GM11168 (cell line): Measurements from ENCODE around the gene AK6.

Source experiments
- in situ Hi-C: fragments of 300-500 bp; cut with MboI; formaldehyde crosslinking; loops from one replicate; pipeline ENCODE4 v1.12.0; 2022; ENCODE audit warnings: low sequenced_read_pairs; ENCODE audit not compliant: unreplicated experiment

The AK6 gene

DNA sequence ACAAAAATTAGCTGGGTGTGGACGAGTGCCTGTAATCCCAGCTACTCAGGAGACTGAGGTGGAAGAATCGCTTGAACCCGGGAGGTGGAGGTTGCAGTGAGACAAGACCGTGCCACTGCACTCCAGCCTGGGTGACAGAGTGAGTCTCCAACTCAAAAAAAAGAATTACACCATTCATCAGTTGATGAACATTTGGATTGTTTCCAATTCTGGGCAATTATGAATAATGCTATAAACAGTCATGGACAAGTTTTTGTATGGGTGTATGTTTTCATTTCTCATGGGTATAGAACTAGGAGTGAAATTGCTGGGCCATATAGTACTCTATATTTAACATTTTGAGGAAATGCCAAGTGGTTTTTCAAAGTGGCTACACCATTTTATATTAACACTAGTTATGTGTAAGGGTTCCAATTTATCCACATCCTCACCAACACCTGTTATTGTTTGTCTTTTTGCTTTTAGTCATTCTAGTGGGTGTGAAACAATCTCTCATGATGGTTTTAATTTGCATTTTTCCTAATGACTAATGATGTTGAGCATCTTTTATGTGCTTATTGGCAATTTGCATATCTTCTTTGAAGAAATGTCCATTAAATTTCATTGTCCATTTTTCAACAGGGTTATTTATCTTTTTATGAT, 27.7 kb downstream of the AK6 start:
- in situ Hi-C loops = no loop called here

DNA sequence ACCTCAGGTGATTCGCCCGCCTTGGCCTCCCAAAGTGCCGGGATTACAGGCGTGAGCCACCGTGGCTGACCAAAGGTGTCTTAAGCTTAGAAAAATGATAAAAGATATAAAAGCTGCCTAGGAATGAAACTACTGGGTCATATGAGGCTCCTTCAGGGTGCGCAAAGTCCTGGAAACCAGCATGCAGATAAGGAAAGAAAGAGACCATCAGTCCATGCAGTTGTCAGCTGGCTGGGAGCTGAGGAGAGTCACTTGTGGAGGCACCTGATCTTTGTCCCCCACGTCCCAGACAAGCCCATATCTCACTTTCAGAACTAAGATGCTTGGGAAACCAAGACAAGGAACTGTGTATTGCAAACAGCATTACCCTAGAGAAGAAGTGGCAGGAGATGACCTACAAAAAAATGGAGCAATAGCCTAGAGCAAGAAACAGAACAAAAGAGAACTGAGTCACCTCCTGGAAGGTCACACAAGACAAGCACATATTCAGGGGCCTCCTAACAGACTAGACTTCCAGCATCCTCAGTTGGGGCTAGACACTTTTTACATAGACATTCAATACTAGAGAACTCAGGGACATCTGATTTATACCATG, 33.9 kb downstream of the AK6 start:
- in situ Hi-C loops = loop anchor here (10.0 kb wide), 1 partner anchor 241 kb away; the partner anchor contains the start of gene SLC30A5

DNA sequence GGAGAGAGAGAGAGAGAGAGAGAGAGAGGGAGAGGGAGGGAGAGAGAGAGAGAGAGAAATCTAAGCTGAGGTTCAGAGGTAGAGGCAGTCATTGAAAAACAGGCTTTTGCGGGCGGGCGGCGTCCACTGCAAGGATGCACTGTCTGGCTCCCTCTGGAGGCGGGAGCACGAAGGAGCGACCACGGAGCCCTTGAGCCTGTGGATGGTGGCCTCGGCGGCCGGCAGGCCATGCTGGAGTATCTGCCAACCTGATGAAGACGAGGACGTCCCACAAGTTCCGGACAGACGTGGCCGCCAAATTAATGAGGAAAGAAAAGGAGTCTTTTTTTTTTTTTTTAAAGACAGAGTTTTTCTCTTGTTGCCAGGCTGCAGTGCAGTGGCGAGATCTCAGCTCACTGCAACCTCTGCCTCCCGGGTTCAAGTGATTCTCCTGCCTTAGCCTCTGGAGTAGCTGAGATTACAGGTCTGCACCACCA, 34.5 kb downstream of the AK6 start:
- in situ Hi-C loops = loop anchor here (10.0 kb wide), 1 partner anchor 240 kb away; the partner anchor contains the start of gene SLC30A5

DNA sequence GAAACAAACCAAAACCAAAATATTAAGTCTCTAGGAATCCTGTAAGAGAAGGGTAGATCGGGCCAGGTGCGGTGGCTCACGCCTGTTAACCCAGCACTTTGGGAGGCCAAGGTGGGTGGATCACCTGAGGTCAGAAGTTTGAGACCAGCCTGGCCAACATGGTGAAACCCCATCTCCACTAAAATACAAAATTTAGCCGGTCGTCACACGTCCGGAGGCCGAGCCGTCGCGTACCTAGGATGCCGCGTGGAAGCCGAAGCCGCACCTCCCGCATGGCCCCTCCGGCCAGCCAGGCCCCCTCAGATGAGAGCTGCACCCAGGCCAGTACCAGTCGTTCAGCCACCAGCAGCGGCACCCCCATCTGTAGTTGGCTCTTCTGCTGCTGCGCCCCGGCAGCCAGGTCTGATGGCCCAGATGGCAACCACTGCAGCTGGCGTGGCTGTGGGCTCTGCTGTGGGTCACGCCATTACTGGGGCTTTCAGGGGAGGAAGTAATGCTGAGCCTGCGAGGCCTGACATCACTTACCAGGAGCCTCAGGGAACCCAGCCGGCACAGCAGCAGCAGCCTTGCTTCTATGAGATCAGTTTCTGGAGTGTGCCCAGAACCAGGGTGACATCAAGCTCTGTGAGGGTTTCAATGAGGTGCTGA, 35.5 kb downstream of the AK6 start:
- in situ Hi-C loops = loop anchor here (10.0 kb wide), 1 partner anchor 239 kb away; the partner anchor contains the start of gene SLC30A5

DNA sequence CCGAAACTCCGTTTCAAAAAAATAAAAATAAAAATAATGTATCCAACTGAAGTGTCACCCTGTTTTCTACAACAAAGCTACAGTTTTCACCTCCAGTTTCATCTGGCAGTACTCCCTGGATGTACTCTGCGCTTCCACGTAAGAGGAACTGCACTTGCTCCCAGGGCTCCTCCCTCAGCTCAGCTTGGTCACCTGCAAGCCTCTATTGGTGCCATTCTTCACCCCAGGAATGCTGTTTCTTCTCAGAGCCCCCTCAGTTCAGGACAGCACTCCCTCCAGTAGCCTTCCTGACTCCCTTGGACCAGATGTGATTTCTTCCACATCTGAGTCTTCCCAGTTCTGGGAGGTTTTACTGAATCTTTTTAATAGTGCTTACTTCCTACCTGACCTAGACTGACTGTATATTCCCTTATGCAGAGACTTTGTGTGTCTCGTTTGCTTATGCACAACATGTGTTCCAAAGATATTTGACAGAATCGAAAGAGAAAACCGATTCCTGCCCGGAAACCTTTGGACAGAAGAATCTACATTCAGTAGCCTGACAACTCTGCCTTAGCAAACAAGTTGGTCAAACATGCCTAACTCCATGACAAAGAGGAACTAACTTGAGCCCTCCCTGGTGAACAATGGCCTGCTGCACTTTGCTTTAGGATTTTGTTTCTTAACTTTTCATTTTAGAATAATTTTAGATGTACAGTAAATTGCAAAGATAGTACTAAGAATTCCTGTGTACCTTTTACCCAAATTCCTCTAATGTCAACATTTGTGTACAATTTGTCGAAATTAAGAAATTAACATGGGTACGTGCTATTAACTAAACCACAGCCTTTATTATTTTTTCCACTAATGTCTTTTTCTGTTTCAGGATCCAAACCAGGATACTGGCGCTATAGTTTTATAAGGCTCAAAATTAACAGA, 37.5 kb downstream of the AK6 start:
- in situ Hi-C loops = loop anchor here (10.0 kb wide), 1 partner anchor 237 kb away; the partner anchor contains the start of gene SLC30A5

DNA sequence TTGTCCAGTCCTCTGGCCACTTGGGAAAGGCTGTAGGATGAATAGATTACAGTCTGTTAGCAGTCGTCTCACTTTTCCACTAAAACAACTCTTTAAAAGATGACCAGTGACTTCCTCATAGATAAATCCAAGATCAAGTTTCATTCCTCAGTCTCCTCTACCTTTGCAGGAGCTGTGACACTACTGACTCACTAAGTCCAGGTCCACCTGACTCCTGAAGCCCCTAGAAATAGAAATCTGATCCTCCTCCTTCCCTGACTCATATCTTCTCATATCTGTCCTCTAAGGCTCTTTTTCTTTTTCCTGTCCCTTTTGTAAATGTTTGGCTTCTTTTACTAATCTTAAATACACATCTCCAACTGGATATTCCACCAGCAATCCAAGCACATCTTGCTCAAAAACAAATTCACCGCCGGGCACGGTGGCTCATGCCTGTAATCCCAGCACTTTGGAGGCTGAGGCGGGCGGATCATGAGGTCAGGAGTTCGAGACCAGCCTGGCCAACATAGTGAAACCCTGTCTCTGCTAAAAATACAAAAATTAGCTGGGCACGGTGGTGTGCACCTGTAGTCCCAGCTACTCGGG, 39.3 kb downstream of the AK6 start:
- in situ Hi-C loops = loop anchor here (10.0 kb wide), 1 partner anchor 235 kb away; the partner anchor contains the start of gene SLC30A5

DNA sequence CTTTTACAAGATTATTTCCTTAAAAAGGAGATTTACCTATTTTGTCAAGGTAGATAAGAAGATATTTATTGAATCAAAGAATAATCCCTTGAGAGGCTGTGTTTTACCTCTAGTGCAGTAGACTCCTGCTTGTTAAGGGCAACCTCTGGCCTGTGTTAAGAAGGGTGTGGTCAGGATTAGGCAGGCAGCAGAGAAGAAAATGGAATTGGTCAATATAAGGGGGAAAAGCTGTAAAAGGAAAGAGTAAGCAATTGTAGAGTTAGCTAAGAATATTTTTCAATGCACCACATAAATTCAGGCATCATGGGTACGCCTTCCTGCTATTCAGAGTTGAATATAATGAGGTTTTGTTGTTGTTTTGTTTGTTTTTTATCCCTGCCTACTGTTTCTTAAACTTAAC, 43.0 kb downstream of the AK6 start:
- in situ Hi-C loops = no loop called here

DNA sequence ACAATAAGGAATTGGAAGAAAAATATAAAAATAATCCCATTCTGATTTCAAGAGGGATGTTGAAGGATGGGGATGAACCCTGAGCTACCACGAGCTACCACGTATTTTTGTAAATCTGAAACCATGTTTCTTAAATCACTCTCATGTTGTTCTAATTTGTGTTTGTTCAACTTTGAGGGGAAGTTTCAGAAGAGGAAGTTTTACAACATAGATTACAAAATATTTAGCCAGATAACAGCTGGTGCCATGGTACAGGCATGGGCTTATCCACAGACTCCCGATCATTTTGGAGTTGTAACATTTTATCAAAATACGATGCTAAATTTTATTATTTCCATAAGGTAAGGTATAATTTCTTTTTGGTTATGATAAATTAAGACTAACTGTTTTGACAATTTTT, 51.9 kb downstream of the AK6 start:
- in situ Hi-C loops = no loop called here

DNA sequence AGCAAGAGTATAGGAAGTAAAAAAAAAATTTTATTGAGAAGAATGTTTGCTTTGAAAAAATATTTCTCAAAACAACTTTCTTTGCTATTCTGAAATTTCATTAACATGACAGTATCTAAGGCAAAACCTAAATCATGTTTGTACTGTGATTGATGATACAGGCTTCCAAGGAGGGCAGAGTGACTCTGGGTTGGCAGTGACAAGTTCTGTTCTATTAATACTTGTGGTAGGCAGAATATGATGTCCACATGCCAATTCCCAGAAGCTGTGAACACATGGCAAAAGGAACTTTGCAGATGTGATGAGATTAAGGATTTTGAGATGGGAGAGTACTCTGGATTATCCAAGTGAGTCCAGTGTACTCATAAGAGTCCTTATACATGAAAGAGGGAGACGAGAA, 53.3 kb downstream of the AK6 start:
- in situ Hi-C loops = no loop called here

DNA sequence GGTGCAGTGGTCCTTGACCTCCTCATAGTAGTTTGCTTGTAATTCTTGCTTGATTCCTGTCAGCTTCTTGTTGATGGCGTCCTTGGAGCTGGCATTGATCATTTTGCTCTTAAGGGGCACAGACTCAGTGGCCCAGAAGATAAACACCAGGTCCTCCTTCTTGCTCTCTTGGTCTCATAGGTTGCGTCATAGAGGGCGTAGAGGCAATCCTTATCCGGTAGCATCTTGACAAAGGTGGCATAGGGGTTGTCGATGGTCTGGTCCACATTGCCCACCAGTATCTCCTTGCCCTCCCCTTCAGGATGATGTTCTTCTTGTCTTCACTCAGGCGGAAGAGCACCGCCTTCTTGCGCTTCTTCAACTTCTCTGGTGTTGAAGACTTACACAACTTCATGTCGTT, 55.9 kb downstream of the AK6 start:
- in situ Hi-C loops = no loop called here

DNA sequence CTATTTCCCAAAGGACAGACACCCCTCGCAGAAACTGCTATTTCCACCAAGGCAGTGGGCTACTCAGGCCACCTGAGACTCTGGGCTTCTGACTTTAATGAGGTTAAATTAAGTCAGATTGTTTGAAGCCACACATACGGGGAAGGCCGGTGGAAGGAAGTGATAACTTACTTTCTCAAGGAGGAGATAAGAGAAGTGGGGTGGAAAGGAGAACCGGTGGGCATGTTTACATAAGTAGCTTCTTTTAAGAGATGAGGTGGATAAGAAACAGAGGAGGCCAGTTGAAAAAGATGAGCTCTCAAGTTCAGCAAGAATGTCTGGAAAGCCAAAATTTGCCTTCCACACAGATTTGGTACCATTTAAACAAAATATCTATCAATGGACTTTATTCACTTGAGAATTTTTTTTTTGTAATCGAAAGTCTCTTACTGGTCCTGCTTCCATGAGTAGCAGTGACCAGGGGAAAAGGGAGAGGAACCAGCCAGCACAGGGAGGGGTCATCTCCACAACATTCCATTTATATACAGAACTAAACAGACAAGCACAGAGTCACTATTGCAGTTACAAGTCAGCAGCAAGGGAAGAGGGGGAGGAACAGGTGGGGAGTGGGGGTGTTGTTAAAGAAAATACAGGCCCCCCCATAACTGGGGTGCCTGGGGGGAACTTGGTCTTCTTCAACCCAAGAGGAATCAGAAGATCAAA, 56.7 kb downstream of the AK6 start:
- in situ Hi-C loops = no loop called here

DNA sequence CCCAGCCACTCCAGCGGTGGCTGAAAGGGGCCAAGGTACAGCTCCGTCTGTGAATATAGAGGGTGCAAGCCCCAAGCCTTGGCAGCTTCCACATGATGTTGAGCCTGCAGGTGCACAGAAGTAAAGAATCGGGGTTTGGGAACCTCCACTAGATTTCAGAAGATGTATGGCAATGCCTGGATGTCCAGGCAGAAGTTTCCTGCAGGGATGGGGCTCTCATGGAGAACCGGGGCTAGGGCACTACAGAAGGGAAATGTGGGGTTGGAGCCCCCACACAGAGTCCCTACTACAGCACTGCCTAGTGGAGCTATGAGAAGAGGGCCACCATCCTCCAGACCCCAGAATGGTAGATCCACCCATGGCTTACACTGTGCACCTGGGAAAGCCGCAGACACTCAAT, 59.9 kb downstream of the AK6 start:
- in situ Hi-C loops = no loop called here

DNA sequence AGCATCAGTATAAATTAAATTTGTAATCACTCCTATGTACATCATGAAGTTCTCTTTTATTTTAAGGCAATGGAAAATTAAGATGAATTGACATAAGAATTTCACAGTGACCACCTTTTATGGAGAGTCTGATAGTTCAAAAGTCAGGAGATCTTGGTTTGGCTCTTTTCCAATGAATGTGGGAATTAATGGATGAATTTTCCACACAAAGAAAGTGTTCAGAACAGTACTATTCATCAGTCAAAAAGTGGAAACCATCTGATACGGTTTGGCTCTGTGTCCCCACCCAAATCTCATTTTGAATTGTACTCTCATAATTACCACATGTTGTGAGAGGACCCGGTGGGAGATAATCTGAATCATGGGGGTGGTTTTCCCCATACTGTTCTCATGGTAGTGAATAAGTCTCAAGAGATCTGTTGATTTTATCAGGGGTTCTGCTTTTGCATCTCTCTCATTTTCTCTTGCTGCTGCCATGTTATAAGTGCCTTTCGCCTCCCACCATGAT, 61.2 kb downstream of the AK6 start:
- in situ Hi-C loops = no loop called here

DNA sequence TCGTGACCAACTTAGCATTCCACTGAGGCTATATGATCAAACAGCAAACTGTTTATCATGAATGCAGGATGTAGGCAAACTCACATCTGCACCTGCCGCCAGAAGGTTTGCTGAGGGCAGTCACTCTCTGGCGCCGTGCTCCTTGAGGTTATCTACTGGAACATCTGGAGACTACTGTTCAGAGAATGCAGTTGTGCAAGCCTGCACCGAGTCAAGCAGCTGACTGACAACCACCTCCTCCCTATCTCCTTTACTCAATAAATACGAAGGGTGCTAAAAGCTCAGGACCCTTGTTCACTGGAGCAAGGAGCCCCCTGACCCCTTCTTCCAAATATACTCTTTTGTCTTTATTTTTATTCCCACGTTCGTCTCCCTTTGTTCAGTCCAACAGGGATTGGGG, 63.8 kb downstream of the AK6 start:
- in situ Hi-C loops = no loop called here
